A673 (cell line): ENCODE results near the gene MYBPC3.

ENCODE experiments used
- CTCF ChIP-seq: fragments of 300-800, 200-600 bp; sonication (generic); conservative IDR thresholded peaks from 2 replicates; pipeline ENCODE4 v1.5.1; 2017; ENCODE audit warnings: low read depth, mild to moderate bottlenecking, antibody characterized with exemption, low read length, moderate library complexity, mixed read lengths
- EZH2 ChIP-seq: fragments of 200-600 bp; sonication (generic); IDR thresholded peaks from 2 replicates; pipeline ENCODE4 v1.6.1; 2017; ENCODE audit warnings: borderline replicate concordance, low read depth, mild to moderate bottlenecking, mixed read lengths, antibody characterized with exemption, low read length; ENCODE audit not compliant: poor library complexity, severe bottlenecking

GRCh38 chr11:47359586-47359985 is 7.1 kb upstream of the MYBPC3 start:
- no peak for TF ChIP-seq CTCF
- no peak for TF ChIP-seq EZH2
